Fibroblast of villous mesenchyme (primary cell): ENCODE measurements around the gene PHGDH. TPM values are rescaled to one million over a fixed set of nuclear protein-coding genes. Genes with fewer than 3 reads are reported as not detected.

ENCODE experiments used
- DNase-seq: peaks from one replicate; pipeline ENCODE4 v3.0.0-alpha.2; 2010; ENCODE audit warnings: low read depth
- H3K4me3 ChIP-seq: 2 replicates; pipeline ENCODE4 v1.5.1; 2011; ENCODE audit warnings: low read depth, mild to moderate bottlenecking, low read length
- CTCF ChIP-seq: IDR thresholded peaks from 2 replicates; pipeline ENCODE4 v1.5.1; 2012; ENCODE audit warnings: low read depth, mild to moderate bottlenecking, low read length; ENCODE audit not compliant: insufficient read depth
- total RNA-seq: library from RNA; depleted of rRNA; stranded (reverse); fragments of >200 nt; gene quantifications from 2 replicates; pipeline ENCODE4 v1.2.3, GENCODE V29; 2012

PHGDH gene
- total RNA-seq, 1 donor, result 80.7 TPM

GRCh38 chr1:119674111-119674526 lies 37.6 kb upstream of the PHGDH start:
- no peak overlapping the region for H3K4me3 ChIP-seq
- no peak for TF ChIP-seq CTCF
- peak; percentile 66 for DNase-seq

GRCh38 chr1:119674835-119675289 lies 36.9 kb upstream of the PHGDH start:
- peak; percentile 55 for TF ChIP-seq CTCF
- peak overlapping the region; percentile 58 for H3K4me3 ChIP-seq
- peak; percentile 85 for DNase-seq

GRCh38 chr1:119675349-119676345 lies 36.1 kb upstream of the PHGDH start:
- H3K4me3 ChIP-seq, result peak overlapping the region; percentile 58
- peak; percentile 91 for DNase-seq
- TF ChIP-seq CTCF, result peak; percentile 82

GRCh38 chr1:119676571-119677206 lies 35.0 kb upstream of the PHGDH start:
- H3K4me3 ChIP-seq, result no peak overlapping the region
- no peak for TF ChIP-seq CTCF
- DNase-seq, result no peak

- no peak for TF ChIP-seq CTCF
- H3K4me3 ChIP-seq, result no peak overlapping the region
- DNase-seq, result no peak
Measured at GRCh38 chr1:119679223-119679622, 32.5 kb upstream of the PHGDH start.

- TF ChIP-seq CTCF, result no peak
- no peak overlapping the region for H3K4me3 ChIP-seq
- no peak for DNase-seq
Measured at GRCh38 chr1:119680193-119680592, 31.5 kb upstream of the PHGDH start.
